GM18507 (cell line): ENCODE measurements around the gene EEF2KMT.
"Not testable (repeated sequence)": the region's sequence is repeated elsewhere in the genome, so short reads cannot be mapped to it uniquely, and the experiment has no call there.

ENCODE experiments used
- DNase-seq: peaks from one replicate; pipeline ENCODE4 v3.0.0; 2011; ENCODE audit warnings: low read depth; ENCODE audit not compliant: insufficient read length; ENCODE audit errors: extremely low spot score
- FAIRE-seq: peaks from 2 replicates; lab custom pipeline; 2011; peaks lifted over from hg19 to GRCh38; lab: Jason Lieb, UNC

Gene EEF2KMT

DNA sequence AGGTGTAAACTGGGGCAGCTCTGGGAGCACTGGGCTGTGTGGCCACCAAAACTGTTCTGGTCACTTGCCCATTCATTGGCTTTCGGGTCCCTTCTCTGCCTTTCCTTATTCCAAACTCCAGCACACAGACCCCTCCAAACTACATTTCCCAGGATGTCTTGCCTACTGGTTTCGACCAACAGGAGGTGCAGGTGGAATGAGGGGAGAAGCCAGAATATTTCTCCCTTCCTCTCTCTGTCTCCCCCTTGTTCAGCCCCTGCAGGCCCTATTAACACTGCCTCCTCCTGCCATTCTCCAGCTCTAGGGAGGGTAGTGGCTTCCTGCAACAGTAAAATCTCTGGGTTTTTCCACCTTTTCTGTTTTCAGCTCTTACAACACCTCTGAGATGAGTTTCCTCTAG is 50.7 kb downstream of the EEF2KMT start:
- DNase-seq, result no peak
- no peak for FAIRE-seq

- no peak for DNase-seq
- no peak for FAIRE-seq
Measured at GRCh38 chr16:5045499-5046115, 52.0 kb downstream of the EEF2KMT start.

GRCh38 chr16:5044581-5044980 is 53.0 kb downstream of the EEF2KMT start:
- DNase-seq, FAIRE-seq: not testable (repeated sequence)

DNA sequence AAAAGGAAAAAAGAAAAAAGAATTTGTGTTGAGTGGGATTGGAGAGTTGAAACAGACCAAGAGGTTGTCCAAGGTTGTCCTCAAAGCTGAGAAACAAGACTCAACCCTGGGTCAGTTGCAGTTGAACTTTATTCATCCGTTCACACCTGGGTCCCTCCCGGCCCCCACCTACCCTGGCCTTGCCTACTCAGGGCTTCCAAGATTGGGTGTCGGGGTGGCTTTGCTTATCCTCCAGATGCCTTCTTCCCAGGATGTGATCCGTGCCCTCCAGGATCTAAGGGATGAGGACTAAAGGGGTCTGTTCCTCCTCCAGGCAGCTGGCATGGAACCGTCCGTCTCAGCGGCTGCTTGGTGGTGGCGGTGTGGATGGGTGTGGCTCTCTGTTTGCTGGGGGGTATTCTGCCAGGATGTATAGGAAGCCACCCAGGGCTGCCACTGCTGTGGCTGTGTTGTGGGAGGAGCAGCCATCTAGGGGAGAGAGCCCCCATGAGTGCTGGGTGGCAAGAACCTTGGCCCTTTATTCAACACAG is 53.5 kb downstream of the EEF2KMT start:
- FAIRE-seq, result no peak

DNA sequence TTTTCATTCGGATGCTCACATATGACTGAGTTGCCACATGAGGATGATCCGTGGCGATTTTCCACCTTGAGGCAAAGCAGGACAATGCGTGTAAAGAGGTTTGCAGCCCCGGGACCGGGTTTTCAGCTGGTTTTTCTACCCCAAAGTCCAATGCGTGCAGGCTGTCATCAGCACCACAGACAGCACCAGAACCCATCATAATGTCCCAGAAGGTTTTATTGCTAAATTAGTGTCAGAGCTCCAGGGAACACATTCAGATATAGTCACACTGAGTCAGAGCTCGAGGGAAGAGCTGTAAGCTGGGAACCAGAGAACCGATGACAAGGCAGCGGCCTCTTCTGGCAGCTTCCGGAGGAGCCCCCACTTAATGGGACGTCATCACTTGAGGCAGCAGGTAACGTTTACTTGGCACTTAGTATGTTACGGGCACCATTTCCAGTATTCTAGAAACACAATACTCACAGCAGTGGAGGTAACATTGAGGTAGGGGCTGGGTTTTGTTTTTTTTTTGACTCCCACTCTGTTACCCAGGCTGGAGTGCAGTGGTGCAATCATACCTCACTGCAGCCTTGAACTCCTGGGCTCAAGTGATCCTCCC is 54.9 kb downstream of the EEF2KMT start:
- no peak for FAIRE-seq

More for the DNA sequence above, 53.5 kb downstream of the EEF2KMT start:
- DNase-seq, result no peak

GRCh38 chr16:5041600-5042133 is 55.9 kb downstream of the EEF2KMT start:
- DNase-seq (no peak), FAIRE-seq (peak; percentile 71)

More for the DNA sequence above, 54.9 kb downstream of the EEF2KMT start:
- no peak for DNase-seq

DNA sequence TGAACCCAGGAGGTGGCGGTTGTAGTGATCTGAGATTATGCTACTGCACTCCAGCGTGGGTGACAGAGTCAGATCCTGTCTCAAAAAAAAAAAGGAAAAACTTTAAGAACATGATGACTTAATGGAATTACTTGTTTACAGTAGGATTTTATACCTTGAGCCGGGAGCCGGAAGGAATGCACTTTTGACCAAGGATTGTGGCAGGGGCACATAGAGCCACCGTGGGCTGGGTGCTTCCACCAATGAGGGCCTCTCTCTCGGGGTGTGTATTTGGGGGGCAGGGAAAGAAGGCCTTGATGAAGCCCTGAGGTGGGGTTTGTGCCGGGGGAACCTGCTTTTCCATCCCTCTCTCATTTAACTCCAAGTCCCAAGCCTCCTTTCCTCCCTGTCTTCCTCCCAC is 57.1 kb downstream of the EEF2KMT start:
- DNase-seq (no peak), FAIRE-seq (no peak)

DNA sequence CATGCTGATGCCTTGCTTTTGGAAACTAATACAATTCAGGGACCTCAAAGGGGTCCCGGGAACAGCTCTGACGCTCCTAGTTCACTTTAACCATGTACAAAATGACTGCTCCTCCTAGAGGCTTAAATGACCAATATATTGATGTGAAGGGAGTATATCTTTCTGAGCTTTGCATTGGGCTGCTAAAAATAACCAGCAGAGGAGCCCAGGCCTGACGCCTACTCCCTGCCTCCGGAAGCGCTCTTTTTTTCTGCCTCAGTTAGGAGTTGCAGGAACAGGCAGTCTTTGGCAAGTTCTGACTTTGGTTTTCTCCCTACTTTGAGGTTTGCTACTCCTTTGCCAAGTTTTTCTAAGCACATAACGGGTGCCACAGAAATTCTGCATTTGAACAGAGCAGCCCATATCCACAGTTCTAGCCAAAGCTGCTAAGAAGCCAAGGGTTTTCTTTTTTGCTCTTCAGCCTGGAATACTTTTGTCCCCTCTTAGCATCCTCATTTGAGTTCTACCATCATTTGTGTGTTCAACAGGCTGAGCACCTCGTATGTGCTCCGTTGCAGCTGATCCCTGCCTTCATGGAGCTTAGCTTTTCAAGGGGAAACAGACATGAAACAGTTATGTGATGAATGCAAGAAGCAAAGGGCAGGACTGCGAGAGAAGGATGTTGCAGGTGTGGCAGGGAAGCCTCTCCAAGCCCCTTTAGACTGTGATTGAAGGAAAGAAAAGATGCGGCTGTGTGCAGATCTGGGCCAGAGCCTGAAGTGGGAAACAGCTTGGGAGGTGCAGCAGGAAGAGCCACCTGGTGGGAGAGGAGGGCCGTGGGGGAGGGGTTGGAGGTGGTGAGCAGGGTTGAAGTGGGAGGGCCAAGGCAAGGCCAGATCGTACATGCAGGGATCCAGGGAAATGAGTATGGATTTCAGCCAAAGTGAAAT is 61.1 kb downstream of the EEF2KMT start:
- no peak for FAIRE-seq
- no peak for DNase-seq

DNA sequence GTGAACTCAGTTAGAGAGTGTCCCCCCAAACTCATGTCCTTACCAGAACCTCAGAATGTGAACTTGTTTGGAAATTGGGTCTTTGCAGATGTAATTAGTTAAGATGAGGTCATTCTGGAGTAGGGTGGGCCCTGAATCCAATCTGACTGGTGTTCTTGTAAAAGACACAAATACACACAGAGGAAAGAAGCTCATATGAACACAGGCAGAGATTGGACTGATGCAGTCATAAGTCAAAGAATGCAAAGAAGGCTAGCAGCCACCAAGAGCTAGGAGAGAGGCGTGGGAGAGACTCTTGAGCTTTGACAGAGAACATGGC is 61.7 kb downstream of the EEF2KMT start:
- no peak for DNase-seq
- no peak for FAIRE-seq
